NCI-H146 treated with DMSO at 0.1 percent for 48 hours (cell line): Measurements from ENCODE around the gene DNTT.
"Not testable (repeated sequence)": the region's sequence is repeated elsewhere in the genome, so short reads cannot be mapped to it uniquely, and the experiment has no call there.

Experiments
- DNase-seq: peaks from one replicate; lab custom pipeline; 2025; ENCODE audit not compliant: unreplicated experiment; lab: John Stamatoyannopoulos, UW

The DNTT gene

DNA sequence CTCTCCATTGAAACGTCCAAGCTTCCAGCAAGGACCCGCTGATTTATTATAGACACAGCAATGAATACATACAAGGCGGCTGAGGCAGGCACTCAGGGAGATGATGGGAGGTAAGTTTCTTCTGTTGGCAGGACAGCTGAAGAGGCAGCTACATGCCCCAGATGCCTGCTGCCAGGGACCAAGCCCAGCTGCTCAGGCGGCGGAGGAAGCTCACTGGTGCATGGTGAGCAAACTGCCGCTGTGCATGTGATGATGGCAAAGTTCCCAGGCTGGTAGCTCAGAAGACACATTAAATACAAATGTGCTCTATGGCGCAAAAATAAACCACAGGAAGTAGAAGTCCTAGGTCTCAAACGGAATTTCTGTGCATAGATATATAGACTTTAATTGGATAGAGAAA, 2.3 kb downstream of the DNTT start:
- DNase-seq, result no peak

DNA sequence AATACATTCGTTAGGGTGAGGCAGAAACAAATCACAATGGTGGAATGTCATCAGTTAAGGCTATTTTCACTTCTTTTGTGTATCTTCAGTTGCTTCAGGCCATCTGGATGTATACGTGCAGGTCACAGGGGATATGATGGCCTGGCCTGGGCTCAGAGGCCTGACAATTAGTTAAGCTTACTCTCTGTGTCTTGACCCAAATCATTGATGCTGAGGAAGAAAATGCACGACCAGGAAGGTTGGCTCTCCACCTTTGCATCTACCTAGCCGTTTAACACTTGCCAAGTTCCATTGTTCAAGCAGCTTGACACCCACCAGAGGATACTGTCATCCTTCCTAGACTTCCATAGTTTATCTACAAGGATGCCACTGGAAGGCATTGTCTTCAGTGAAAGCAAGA, 4.6 kb downstream of the DNTT start:
- not testable (repeated sequence) for DNase-seq

DNA sequence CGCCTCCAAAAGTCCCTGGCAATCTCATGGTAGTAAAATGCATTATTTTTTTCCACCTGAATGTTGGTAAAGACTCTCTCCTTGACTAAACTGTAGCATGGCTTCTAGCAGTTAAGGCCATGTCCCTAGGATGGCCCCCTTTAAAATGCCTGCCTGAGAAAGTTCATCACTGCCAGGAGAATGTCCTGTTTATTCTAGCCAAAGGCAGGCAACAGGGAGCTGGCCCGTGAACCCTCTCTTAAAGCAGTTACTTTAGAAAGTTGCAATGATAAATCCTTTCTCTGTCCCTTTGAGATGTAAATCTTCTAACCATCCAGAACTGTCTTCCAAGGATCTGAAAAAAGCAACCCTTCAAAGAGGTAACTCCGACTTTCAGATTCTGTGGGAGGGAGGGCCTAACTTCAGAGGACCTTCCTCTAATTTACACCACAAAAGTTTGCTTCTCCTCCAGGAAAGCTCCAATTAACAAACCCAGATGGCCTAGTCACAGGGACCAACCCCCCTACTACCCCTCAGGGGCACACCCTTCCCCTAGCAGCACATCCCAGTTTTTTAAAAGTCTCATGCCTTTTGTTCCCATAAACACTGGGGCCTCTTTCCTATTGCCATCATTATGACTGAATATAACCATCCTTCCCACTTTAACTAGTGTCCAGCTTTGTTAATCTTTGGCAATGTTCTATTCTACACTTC, 5.5 kb downstream of the DNTT start:
- no peak for DNase-seq

DNA sequence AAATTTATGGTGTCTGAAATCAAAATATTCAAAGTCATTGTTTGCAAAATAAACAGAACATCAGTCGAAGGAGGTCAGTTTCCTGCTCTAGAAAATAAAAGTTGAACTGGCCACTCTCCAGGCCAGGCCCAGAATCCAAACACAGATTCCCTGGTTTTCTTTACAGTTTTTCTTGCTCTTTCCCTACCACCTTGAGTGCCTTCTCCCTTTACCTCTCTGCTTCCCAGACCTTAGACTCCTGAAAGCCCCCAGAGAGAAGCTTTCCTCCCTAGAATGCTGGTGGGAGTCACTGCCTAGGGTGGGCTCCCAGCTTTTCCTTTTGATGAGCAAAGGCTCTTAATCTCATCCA, 6.1 kb downstream of the DNTT start:
- DNase-seq, result no peak

DNA sequence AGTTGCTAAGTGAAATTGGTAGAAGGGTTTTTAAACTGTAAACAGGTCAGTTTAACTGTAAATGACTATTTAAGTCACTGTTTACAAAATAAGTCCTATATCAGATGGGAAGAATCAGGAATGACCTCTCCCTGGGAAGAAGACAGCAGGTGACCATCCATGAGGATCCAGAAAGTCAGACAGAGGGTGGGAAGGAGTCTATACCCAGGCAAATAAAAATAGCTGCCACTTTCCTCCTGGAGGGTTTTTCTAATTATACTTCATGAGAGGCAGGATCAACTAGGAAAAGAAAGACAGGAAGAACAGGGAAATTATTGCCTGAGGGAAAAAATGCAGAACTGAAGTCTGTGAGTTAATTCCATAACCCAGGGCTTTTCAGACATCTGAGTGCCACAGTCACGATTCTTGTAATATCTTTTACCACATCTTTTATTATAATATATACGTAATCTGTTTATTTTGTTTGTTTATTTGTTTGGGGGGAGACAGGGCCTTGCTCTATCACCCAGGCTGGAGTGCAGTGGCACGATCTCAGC, 7.0 kb downstream of the DNTT start:
- DNase-seq, result no peak

DNA sequence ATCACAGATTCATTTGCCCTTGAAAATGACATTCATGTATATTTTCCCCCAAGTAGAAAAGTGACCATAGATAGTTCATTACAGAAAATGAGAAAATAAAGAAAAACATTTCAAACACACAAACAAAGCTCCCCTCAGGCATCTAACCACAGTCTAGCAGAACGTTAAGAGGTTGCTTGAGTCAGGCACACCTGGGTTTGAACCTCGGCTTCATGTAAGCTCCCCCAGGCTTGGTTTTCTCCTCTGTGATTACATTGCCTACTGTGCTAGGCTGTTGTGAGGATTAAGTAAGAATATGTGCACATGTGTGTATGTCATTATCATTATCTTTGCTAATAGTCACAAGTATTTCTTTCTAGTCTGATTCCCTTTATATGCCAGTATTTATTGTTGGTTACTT, 9.1 kb downstream of the DNTT start:
- no peak for DNase-seq

DNA sequence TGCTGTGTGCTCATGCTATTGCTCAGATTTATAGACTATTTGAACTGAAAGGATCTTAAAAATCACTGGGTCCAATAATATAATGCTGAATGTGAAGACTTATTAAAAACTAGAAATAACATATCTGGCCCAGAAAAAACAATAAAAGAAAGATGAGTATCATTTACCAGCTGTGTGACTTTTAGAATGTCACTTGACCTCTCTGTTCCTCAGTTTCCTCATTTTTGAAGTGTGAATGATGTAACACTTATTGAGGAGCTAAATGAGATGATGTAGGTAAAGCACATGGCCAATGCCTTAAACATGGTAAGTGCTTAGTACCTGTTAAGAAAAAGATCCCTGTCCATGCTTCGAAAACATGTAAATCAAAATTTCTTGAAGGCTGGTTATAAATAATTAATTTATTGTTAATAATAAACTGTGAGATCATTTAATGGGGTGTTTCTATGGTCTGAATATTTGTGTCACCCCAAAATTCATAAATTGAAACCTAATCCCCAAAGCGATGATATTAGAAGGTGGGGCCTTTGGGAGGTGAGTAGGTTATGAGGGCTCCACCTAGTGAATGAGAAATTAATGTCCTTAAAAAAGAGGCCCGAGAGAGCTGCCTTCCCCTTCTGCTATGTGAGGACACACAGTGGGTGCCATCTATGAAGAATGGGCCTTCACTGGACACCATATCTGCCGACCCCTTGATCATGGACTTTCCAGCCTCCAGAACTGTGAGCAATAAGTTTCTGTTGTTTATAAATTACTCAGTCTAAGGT, 13.0 kb downstream of the DNTT start:
- no peak for DNase-seq

DNA sequence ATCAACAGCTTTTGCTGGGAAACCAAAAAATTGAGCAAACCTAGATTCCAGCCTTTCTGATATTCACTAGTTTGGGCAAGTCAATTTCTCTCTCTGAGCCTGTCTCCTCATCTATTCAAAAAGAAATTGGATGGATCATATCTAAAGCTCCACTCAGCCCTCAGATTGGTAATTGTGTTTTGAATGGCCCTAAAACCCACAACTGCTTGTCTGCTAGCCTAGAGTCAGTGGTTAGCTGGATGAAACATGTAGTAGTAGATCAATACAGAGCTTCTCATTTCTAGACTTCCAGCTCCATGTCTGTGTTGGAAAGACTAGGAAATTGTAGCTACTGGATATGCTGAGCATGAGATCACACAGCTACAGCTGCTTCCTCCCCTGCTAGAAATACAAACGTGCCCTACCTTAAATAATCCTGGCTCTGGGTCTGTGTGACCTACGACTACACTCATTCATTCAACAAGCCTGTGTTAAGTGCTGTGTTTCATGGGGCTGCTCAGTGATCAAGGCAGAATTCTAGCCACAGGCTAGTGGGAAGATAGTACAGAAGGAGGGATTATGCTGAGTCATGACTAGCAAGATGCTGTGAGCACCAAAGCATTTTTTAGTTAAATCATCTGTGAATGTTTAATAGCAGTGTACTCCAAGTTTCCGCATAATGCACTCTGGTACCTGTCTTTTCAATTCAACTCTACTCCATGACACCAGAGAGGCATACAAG, 15.7 kb downstream of the DNTT start:
- DNase-seq, result no peak

DNA sequence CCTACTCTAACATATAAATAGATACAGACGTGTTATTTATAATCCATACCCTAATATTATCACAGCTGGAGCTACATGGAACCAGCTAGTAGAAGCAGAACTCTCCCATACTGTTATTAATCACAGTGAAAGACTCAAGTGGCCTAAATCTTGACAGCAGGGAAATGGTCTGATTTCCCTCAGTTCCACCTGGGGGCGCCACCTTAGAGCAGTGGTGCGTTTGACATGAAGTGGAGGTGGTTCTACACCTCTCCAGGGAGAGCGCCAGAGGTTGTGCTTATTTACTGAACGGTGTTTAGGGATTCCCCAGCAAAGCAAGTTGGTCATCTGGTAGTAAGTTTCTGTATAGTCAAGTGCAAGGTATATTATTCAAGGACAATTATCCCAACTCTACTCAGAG, 17.6 kb downstream of the DNTT start:
- no peak for DNase-seq

DNA sequence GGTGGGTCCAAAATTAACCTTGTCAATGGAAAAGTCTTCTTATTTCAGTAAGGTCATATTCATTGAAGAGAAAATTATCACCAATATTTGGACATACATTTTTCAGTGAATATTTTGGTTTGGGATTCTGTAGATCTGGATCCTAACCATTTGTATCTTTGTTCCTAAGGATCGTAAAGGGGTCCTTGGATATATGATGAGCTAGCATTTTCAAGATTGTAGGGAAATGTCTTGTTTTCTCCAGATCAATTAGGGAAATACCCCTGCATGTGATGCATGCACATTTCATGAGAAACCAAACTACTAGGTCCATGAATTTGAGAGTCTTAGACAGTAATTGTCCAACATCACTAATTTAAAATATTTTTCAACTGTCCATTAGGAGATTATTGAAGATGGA, 18.0 kb downstream of the DNTT start:
- DNase-seq, result no peak

DNA sequence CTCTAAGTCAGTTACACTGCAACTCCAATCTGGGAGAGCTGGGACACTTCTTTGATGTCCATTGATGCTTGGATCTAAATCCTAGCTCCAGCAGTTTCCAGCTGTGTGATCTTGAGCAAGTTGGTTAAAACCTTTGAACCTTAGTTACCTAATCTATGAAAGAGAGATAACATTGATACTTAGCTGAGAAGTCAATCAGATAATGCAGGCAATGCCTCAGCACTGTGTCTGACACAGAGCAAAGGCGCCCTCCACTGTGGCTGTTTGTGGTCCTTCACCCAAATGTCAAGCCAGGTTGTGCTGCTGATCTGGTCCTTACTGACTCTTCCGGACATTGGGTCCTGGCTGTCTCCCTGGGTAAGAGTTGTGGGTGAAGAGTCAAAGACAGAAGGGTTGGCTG, 20.2 kb downstream of the DNTT start:
- no peak for DNase-seq

DNA sequence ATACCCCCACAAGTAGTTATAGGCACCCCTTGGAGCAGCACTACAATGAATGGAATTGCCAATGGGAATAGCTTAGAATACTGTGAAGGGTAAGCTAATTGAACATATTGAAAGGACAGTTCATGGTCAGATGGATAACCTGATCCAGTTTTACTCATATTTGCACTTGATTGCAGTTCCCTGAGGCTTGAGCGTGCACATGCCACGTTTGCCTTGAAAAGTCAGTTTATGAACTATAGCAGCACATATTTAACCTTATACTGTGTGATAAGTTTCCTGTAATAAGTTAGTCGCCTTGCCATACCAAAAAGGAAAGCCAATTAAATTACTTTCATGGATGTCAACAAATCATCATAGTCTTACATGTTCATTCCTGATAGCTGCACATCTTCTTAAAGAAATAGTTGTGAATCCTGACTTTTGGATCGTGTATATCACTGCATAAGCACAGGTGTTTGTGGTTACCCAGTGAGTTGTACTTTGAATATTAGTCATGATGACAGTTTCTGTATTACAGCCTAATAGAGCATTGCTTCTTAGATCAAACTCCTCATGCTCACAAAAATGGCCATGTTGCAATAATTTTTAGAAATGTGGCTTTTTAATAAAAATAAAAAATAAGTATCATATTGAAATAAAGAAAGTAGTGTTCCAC, 21.6 kb downstream of the DNTT start:
- DNase-seq, result no peak

DNA sequence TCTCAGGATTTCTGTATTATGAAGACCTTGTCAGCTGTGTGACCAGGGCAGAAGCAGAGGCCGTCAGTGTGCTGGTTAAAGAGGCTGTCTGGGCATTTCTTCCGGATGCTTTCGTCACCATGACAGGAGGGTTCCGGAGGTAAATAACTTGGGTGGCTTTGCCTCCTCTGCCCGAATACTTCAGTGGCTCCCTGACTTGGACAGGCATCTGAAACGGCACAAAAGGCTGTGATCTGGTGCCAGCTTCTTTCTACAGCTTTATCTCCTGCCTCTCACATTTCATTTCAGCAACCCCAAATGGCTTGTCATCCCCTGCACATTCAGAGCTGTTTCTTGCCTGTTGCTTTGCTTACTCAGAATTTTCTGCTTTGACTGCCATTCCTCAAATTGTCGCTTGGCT, 23.2 kb downstream of the DNTT start:
- no peak for DNase-seq

DNA sequence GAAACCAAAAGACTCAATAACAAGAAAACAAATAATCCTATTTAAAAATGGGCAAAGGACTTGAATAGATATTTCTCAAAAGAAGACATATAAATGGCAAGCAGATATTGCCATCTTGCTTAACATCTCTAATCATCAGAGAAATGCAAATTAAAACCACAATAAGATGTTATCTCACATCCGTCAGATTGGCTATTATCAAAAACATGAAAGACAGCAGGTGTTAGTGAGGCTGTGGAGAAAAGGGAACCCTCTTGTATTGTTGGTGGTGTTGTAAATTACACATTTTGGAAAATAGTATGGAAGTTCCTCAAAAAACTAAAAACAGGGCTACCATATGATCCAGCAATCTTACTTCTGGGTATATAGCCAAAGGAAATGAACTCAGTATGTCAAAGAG, 28.9 kb downstream of the DNTT start:
- no peak for DNase-seq

DNA sequence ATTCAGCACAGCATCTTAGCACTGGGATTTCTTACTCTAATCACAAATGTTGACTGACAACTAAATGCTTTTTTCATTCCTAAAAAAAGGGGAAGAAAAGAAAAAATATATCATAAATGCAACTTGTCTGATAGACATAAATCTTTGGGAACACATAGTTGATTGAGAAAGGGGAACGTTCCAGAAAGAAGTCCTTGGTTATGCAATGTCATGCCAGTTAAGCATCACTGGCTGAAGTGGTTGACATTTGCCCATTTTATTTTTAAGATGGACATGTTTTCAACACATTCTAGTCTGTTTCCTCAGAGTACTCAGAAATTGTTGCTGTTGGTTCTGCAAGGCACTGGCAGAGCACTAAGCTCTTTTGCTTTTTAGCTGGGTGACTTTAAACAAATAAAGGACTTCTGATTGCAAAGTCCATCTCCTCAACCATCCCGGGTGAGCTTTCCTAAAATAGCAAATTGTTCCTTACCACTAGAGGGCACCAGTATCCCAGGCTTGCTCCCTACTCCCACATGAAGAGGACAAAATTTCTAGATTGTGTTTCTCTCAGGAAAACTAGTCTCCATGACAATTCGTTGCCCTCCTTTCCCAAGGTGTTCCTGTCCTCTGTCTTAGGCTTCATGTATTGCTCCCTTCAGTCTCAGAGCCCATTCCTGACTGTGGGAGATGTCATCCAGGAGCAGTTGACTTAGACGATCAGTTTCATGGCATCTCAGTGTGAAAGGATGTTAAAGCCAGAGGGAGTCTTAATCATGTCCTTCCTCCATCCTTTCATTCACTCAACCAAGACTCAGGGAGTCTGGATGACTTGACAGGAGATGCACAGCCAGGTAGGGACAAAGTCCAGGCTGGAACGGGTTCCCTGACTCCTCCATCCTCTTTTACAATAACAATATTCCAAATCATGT, 30.6 kb downstream of the DNTT start:
- no peak for DNase-seq

DNA sequence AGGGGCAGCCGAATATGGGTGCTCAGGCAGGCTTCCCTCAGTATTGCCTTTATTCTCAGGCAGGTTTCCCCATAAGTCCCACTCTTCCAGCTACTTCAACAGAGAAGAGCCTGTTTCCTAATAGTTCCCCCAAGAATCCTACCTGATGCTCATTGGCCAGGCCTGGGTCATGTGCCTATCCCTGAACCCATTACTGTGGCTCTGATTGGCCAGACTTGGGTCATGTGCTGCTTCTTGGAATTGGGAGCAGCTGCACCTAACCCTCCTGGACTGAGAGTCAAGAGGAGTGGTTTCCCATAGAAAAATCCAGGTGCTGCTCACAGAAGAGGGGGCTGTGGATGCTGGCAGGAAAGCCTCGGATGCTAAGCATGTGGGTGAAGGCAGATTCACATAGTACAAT, 32.9 kb downstream of the DNTT start:
- DNase-seq, result no peak

DNA sequence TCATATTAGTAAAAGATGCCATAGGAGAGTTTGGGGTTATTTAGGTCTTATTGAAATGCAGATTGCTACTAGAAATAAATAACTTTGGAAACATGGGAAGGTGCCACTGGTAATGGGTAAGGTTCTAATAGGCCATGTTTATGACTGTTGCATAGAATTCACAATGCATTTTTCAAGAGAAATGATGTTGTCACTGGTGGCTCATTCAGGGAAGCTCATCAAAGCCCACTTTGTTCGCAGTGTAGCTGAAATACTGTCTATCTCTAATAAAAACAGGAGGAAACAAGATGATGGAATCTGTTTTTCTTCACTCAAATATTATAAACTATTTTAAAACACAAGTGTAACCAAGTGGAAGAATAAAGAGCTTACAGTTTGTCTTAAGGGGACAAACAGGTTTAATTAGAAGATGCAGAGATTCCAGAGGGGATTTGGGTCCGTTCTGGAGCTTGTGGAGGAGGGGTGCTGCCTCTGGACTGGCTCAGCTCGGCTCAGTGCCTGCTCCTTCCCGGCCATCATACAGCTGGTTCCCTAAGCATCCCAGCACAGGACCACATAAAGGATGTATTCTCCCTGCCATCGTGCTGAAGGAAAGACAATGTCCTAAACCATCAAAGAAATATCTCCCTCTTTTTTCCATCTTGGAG, 34.2 kb downstream of the DNTT start:
- no peak for DNase-seq

DNA sequence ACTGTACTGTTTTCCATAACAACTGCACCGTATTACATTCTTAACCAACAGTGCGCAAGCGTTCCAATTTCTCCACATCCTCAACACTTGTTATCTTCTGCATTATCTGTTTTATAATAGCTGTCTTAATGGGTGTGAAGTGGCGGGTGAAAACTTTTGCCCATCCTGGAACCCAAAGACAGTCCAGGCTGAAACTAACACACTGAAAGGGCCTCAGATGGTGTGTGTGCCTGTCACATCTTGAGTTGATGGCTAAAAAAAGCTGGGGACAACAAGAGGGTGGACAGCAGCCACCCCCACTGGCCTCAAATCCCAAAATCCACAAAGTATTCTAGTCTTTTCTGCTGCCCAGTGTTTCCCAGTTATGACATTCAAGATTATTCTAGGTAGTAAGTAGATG, 35.1 kb downstream of the DNTT start:
- DNase-seq, result no peak

DNA sequence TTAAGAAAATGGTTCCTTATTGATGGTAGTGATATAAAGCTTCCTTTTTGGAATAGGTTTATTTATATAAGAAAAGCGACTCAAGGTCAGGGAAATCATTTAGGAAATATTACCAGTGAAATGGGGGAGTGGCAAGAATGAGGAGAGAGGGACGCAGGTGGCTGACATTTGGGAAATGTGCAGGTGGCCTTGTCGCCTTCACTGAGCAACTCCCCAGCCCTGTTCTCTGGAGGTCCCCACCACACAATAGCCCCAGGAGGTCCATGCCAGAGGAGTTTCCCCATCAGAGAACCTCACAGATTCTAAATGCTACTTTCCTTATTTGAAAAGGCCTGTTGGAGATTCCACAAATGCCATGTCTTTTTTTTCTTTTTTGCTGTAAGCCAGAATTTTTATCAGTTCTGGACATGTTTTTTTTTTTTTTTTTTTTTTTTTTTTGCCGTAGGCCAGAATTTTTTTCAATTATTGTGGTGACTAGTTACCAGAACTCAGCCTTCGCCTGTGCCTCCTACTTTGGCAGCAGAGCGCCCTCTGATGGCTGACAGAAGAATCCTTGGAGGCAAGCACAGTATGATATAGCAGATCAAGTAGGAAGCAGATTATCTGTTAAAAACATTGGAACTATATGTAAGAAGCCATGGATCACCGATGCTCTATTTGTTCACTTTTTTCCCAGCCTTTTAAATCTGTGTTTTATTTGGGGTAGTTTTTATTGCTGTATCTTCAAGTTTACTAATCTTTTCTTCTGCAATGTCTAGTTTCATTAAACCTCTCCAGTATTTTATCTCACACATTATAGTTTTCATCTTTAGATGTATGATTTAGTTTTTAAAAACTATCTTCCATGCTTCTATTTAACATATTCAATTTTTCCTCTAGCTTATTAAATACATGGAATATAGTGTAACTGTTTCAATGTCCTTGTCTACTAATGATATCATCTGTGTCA, 36.0 kb downstream of the DNTT start:
- DNase-seq, result peak; percentile 1
